Stimulated activated CD8-positive, alpha-beta memory T cell treated with anti-CD3 and anti-CD28 coated beads, Interleukin-7, amount 100 ng/mL, for 48 hours (primary cell): ENCODE measurements around the gene AKIRIN2.
A peak's percentile ranks its signal among the peaks of the same experiment; 100 is the strongest.

ENCODE experiments used
- DNase-seq, 2 donors: peaks; one replicate each; pipeline ENCODE4 v3.0.0-alpha.2; 2020; ENCODE audit warnings: low read depth in 1 of 2; ENCODE audit errors: extremely low read depth in 1 of 2

The AKIRIN2 gene

GRCh38 chr6:87658516-87658915, 43.5 kb downstream of the AKIRIN2 start:
- no peak for DNase-seq

- DNase-seq = no peak
Measured at GRCh38 chr6:87656857-87657256, 45.2 kb downstream of the AKIRIN2 start.

GRCh38 chr6:87655824-87656223, 46.2 kb downstream of the AKIRIN2 start:
- no peak for DNase-seq

- no peak for DNase-seq
Measured at GRCh38 chr6:87654875-87655454, 47.1 kb downstream of the AKIRIN2 start.

GRCh38 chr6:87654122-87654521, 47.9 kb downstream of the AKIRIN2 start:
- no peak for DNase-seq

GRCh38 chr6:87653074-87653962, 48.7 kb downstream of the AKIRIN2 start:
- DNase-seq = peak in 1 of 2 donors; percentile 12

GRCh38 chr6:87645080-87645479, 57.0 kb downstream of the AKIRIN2 start:
- DNase-seq = no peak

GRCh38 chr6:87641065-87641692, 60.9 kb downstream of the AKIRIN2 start:
- DNase-seq = no peak

GRCh38 chr6:87639373-87639772, 62.7 kb downstream of the AKIRIN2 start:
- DNase-seq = no peak

- DNase-seq = no peak
Measured at GRCh38 chr6:87637106-87637505, 64.9 kb downstream of the AKIRIN2 start.

- no peak for DNase-seq
Measured at GRCh38 chr6:87636315-87636714, 65.7 kb downstream of the AKIRIN2 start.

GRCh38 chr6:87633851-87634250, 68.2 kb downstream of the AKIRIN2 start:
- no peak for DNase-seq

GRCh38 chr6:87630746-87631145, 71.3 kb downstream of the AKIRIN2 start:
- no peak for DNase-seq

GRCh38 chr6:87628881-87629280, 73.2 kb downstream of the AKIRIN2 start:
- no peak for DNase-seq

GRCh38 chr6:87628424-87628823, 73.6 kb downstream of the AKIRIN2 start:
- DNase-seq = no peak
